ENCODE measurements around the gene SEZ6L2.
"Not testable (repeated sequence)": the region's sequence is repeated elsewhere in the genome, so short reads cannot be mapped to it uniquely, and the experiment has no call there.

SEZ6L2 gene

GRCh38 chr16:29833219-29833618, 66.1 kb downstream of the SEZ6L2 start:
- not testable (repeated sequence) for H3K9ac ChIP-seq (ENCODE audit: low read length in 5 of 5); H3K4me1 ChIP-seq (ENCODE audit: control insufficient read depth in 5 of 5, insufficient read depth in 5 of 5, low read length in 5 of 5); H3K4me3 ChIP-seq (ENCODE audit: low read depth in 1 of 5, low read length in 5 of 5); H3K27ac ChIP-seq (ENCODE audit: low read depth, low read length); H3K27me3 ChIP-seq (ENCODE audit: control insufficient read depth in 5 of 5, insufficient read depth in 4 of 5, low read length in 5 of 5); H3K9me3 ChIP-seq (ENCODE audit: control insufficient read depth in 5 of 5, low read length in 5 of 5)
- peaks cover 0 to 80% (median 57%) of the 10 kb centered on the region in 5 donors for H3K36me3 ChIP-seq (ENCODE audit: control insufficient read depth in 5 of 5, insufficient read depth in 5 of 5, low read length in 5 of 5)

GRCh38 chr16:29831490-29831889, 67.9 kb downstream of the SEZ6L2 start:
- H3K36me3 ChIP-seq (ENCODE audit: control insufficient read depth in 5 of 5, insufficient read depth in 5 of 5, low read length in 5 of 5): peaks cover 0 to 64% (median 41%) of the 10 kb centered on the region in 5 donors
- H3K27ac ChIP-seq (ENCODE audit: low read depth, low read length): no peak overlapping the region
- H3K4me3 ChIP-seq (ENCODE audit: low read depth in 1 of 5, low read length in 5 of 5): no peak overlapping the region
- no peaks in the 10 kb centered on the region for H3K27me3 ChIP-seq (ENCODE audit: control insufficient read depth in 5 of 5, insufficient read depth in 4 of 5, low read length in 5 of 5)
- H3K9me3 ChIP-seq (ENCODE audit: control insufficient read depth in 5 of 5, low read length in 5 of 5): no peaks in the 10 kb centered on the region
- no peak overlapping the region for H3K9ac ChIP-seq (ENCODE audit: low read length in 5 of 5)
- H3K4me1 ChIP-seq (ENCODE audit: control insufficient read depth in 5 of 5, insufficient read depth in 5 of 5, low read length in 5 of 5): peaks cover 0 to 9% (median 7%) of the 10 kb centered on the region in 5 donors

GRCh38 chr16:29830774-29831173, 68.6 kb downstream of the SEZ6L2 start:
- Histone ChIP-seq H3K4me1 (ENCODE audit: control insufficient read depth in 5 of 5, insufficient read depth in 5 of 5, low read length in 5 of 5) (peaks cover 0 to 13% (median 12%) of the 10 kb centered on the region in 5 donors), H3K4me3 (ENCODE audit: low read depth in 1 of 5, low read length in 5 of 5) (no peak overlapping the region), H3K27ac (ENCODE audit: low read depth, low read length) (no peak overlapping the region)

DNA sequence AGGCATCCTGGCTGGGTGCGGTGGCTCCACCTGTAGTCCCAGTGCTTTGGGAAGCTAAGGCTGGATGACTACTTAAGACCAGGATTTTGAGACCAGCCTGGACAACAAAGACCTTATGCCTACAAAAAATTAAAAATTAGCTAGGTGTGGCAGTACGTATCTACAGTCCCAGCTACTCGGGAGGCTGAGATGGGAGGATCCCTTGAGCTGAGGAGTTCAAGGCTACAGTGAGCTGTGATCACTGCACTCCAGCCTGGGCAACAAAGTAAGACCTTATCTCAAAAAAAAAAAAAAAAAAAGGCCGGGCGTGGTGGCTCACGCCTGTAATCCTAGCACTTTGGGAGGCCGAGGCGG, 73.0 kb downstream of the SEZ6L2 start:
- Histone ChIP-seq H3K27me3 (ENCODE audit: control insufficient read depth in 5 of 5, insufficient read depth in 4 of 5, low read length in 5 of 5) (no peaks in the 10 kb centered on the region), H3K27ac (ENCODE audit: low read depth, low read length) (no peak overlapping the region), H3K36me3 (ENCODE audit: control insufficient read depth in 5 of 5, insufficient read depth in 5 of 5, low read length in 5 of 5) (peaks cover 0 to 17% (median 14%) of the 10 kb centered on the region in 5 donors), H3K9ac (ENCODE audit: low read length in 5 of 5) (peak overlapping the region in 1 of 5 donors; percentile 2), H3K4me1 (ENCODE audit: control insufficient read depth in 5 of 5, insufficient read depth in 5 of 5, low read length in 5 of 5) (peaks cover 10 to 49% (median 46%) of the 10 kb centered on the region in 5 donors), H3K4me3 (ENCODE audit: low read depth in 1 of 5, low read length in 5 of 5) (no peak overlapping the region), H3K9me3 (ENCODE audit: control insufficient read depth in 5 of 5, low read length in 5 of 5) (no peaks in the 10 kb centered on the region)

More at GRCh38 chr16:29830774-29831173, 68.6 kb downstream of the SEZ6L2 start:
- no peaks in the 10 kb centered on the region for H3K27me3 ChIP-seq (ENCODE audit: control insufficient read depth in 5 of 5, insufficient read depth in 4 of 5, low read length in 5 of 5)
- H3K36me3 ChIP-seq (ENCODE audit: control insufficient read depth in 5 of 5, insufficient read depth in 5 of 5, low read length in 5 of 5): peaks cover 0 to 58% (median 39%) of the 10 kb centered on the region in 5 donors
- no peak overlapping the region for H3K9ac ChIP-seq (ENCODE audit: low read length in 5 of 5)
- H3K9me3 ChIP-seq (ENCODE audit: control insufficient read depth in 5 of 5, low read length in 5 of 5): no peaks in the 10 kb centered on the region

DNA sequence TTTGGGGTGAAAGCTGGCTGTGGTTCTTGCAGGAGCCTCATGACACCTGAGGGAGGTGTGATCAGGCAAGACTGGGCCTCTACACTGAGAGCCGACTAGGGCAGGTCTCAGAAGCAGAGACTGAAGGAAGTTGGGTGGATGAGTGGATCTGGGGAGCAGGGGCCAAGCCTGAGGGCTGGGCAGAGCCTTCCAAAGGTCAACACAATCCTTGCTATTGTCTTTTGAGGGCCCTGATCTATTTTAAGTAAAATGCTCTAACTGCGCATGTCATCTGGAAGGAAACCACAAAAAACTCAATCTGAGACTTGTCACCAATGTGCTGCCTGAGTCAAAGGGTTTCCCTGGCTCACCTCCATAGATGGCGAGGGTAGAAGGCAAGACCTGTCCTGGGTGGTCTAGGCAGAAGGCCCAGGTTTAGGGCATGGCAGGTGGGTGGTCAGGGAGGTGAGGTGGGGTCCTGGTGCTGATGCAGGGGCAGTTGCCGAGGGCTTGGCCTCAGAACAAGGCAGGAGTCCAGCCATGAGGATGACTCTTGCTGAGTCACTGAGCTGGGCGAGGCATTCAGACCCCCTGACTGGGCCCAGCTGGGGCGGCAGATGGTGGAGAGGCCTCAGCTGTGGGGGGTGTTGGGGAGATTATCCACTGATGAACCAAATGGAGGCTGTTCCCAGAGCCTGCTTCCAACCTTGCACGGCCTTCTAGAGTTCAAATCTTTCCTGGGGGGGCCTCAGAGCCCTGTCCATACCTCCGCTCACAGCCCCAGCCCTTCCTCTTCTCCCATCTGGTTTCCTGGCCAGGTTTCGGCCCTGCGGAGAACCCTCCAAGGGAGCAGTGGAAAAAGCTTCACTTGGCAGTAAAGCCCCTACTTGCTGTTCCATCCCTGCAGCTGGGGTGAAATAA, 74.0 kb downstream of the SEZ6L2 start:
- Histone ChIP-seq H3K9me3 (ENCODE audit: control insufficient read depth in 5 of 5, low read length in 5 of 5) (no peaks in the 10 kb centered on the region), H3K9ac (ENCODE audit: low read length in 5 of 5) (peak overlapping the region in 4 of 5 donors; percentile 24 to 63 (median 34)), H3K4me1 (ENCODE audit: control insufficient read depth in 5 of 5, insufficient read depth in 5 of 5, low read length in 5 of 5) (peaks cover 16 to 58% (median 55%) of the 10 kb centered on the region in 5 donors), H3K27me3 (ENCODE audit: control insufficient read depth in 5 of 5, insufficient read depth in 4 of 5, low read length in 5 of 5) (no peaks in the 10 kb centered on the region), H3K27ac (ENCODE audit: low read depth, low read length) (peak overlapping the region; percentile 57), H3K4me3 (ENCODE audit: low read depth in 1 of 5, low read length in 5 of 5) (peak overlapping the region in 2 of 5 donors; percentile 19 to 33), H3K36me3 (ENCODE audit: control insufficient read depth in 5 of 5, insufficient read depth in 5 of 5, low read length in 5 of 5) (peaks cover 0 to 9% (median 7%) of the 10 kb centered on the region in 5 donors)

DNA sequence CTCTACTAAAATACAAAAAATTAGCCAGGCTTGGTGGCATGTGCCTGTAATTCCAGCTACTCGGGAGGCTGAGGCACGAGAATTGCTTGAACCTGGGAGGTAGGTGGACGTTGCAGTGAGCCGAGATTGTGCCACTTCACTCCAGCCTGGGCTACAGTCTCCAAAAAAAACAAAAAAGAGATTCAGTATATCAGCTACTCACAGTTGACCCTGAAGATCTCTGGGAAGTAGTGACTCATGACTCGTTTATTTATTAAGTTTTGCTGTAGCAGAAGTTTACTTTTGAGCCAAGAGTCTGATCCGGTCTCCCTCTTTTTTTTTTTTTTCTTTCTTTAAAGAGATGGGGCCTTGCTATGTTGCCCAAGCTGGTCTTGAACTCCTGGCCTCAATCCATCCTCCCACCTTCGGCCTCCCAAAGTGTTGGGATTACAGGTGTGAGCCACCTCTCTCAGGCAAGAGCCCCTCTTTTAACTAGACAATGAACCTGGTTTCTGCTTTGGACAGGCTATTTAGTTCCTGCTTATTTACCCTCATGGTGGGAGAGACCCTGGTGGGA, 74.7 kb downstream of the SEZ6L2 start:
- H3K27ac ChIP-seq (ENCODE audit: low read depth, low read length): peak overlapping the region; percentile 57
- H3K9ac ChIP-seq (ENCODE audit: low read length in 5 of 5): peak overlapping the region in 2 of 5 donors; percentile 24 to 63
- H3K4me1 ChIP-seq (ENCODE audit: control insufficient read depth in 5 of 5, insufficient read depth in 5 of 5, low read length in 5 of 5): peaks cover 16 to 65% (median 63%) of the 10 kb centered on the region in 5 donors
- no peaks in the 10 kb centered on the region for H3K9me3 ChIP-seq (ENCODE audit: control insufficient read depth in 5 of 5, low read length in 5 of 5)
- peak overlapping the region in 2 of 5 donors; percentile 19 to 33 for H3K4me3 ChIP-seq (ENCODE audit: low read depth in 1 of 5, low read length in 5 of 5)
- H3K36me3 ChIP-seq (ENCODE audit: control insufficient read depth in 5 of 5, insufficient read depth in 5 of 5, low read length in 5 of 5): peaks cover 0 to 4% (median 2%) of the 10 kb centered on the region in 5 donors
- H3K27me3 ChIP-seq (ENCODE audit: control insufficient read depth in 5 of 5, insufficient read depth in 4 of 5, low read length in 5 of 5): no peaks in the 10 kb centered on the region

DNA sequence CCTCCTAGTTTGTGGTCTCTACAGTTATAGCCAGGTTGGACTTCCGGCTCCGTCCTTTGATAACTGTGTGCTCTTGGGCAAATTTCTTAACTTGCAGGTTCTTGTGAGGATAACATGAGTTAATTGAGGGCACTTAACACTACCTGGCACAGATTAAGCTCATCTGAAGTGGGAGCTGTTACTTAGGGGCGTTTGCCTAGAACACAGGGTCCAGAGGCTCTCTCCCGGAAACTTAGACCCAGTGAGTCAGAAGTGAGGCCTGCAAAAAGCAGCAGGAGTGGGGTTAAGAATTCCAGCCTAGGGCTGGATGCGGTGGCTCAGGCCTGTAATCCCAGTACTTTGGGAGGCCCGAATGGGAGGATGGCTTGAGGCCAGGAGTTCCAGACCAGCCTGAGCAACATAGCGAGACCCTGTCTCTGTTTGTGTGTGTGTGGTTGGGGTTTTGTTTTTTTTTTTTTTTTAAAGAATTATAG, 77.7 kb downstream of the SEZ6L2 start:
- peaks cover 0 to 14% (median 8%) of the 10 kb centered on the region in 5 donors for H3K36me3 ChIP-seq (ENCODE audit: control insufficient read depth in 5 of 5, insufficient read depth in 5 of 5, low read length in 5 of 5)
- H3K27me3 ChIP-seq (ENCODE audit: control insufficient read depth in 5 of 5, insufficient read depth in 4 of 5, low read length in 5 of 5): no peaks in the 10 kb centered on the region
- H3K4me1 ChIP-seq (ENCODE audit: control insufficient read depth in 5 of 5, insufficient read depth in 5 of 5, low read length in 5 of 5): peaks cover 19 to 70% (median 66%) of the 10 kb centered on the region in 5 donors
- peak overlapping the region; percentile 16 to 93 (median 89) for H3K9ac ChIP-seq (ENCODE audit: low read length in 5 of 5)
- peak overlapping the region; percentile 82 to 96 (median 92) for H3K4me3 ChIP-seq (ENCODE audit: low read depth in 1 of 5, low read length in 5 of 5)
- H3K27ac ChIP-seq (ENCODE audit: low read depth, low read length): peak overlapping the region; percentile 97
- H3K9me3 ChIP-seq (ENCODE audit: control insufficient read depth in 5 of 5, low read length in 5 of 5): no peaks in the 10 kb centered on the region

All from subcutaneous abdominal adipose tissue (tissue), 5 donors.